IMR-90 (cell line): ENCODE measurements around the gene PKNOX1. TPM values are rescaled to one million over a fixed set of nuclear protein-coding genes. Genes with fewer than 3 reads are reported as not detected.
"Not testable (repeated sequence)": the region's sequence is repeated elsewhere in the genome, so short reads cannot be mapped to it uniquely, and the experiment has no call there.

Experiments
- ATAC-seq: fragments of 200-7000 bp; cut with Tn5 transposase; 2 replicates; pipeline ENCODE4 v1.9.1; 2020; ENCODE audit warnings: low read depth, mild to moderate bottlenecking, moderate library complexity
- BruUV-seq: library from RNA; stranded (reverse); fragments of 400-500 nt; replicated peaks from 2 replicates; lab custom pipeline; 2021; lab: Mats Ljungman, UMichigan
- CTCF ChIA-PET: fragments of 300-600 bp; formaldehyde crosslinking; extraction: SDS; loops from one replicate; lab custom pipeline; 2021; ENCODE audit warnings: antibody characterized with exemption; lab: Yijun Ruan, JAX
- POLR2A ChIA-PET: fragments of 300-600 bp; sonication (Branson Sonifier 250); formaldehyde crosslinking; loops from one replicate; lab custom pipeline; 2022; ENCODE audit warnings: antibody characterized with exemption; ENCODE audit not compliant: unreplicated experiment; lab: Charles Lee
- DNase-seq: peaks from one replicate; pipeline ENCODE4 v3.0.0; 2013
- H2AFZ ChIP-seq: replicated peaks from 2 replicates; pipeline ENCODE3; 2013; ENCODE audit warnings: low read length, mild to moderate bottlenecking; ENCODE audit not compliant: poor library complexity
- H2AK5ac ChIP-seq: 2 replicates; pipeline ENCODE4 v1.6.1; 2013; ENCODE audit warnings: low read depth, low read length, inconsistent platforms
- H2AK9ac ChIP-seq: replicated peaks from 2 replicates; pipeline ENCODE3; 2013; ENCODE audit warnings: mild to moderate bottlenecking, low read depth, low read length, moderate library complexity; ENCODE audit not compliant: poor library complexity
- H2BK120ac ChIP-seq: 2 replicates; pipeline ENCODE4 v1.6.1; 2013; ENCODE audit warnings: low read depth, low read length, inconsistent platforms
- H2BK15ac ChIP-seq: 3 replicates; pipeline ENCODE4 v1.6.1; 2013; ENCODE audit warnings: low read depth, low read length, inconsistent platforms
- H2BK20ac ChIP-seq: 2 replicates; pipeline ENCODE4 v1.6.1; 2013; ENCODE audit warnings: low read depth, mild to moderate bottlenecking, inconsistent platforms, low read length, moderate library complexity
- H2BK5ac ChIP-seq: 2 replicates; pipeline ENCODE4 v1.6.1; 2013; ENCODE audit warnings: mild to moderate bottlenecking, low read depth, low read length, inconsistent platforms; ENCODE audit not compliant: poor library complexity, severe bottlenecking
- H3K14ac ChIP-seq: replicated peaks from 2 replicates; pipeline ENCODE4 v1.6.1; 2013; ENCODE audit warnings: low read depth, low read length, inconsistent platforms
- H3K18ac ChIP-seq: 2 replicates; pipeline ENCODE4 v1.6.1; 2013; ENCODE audit warnings: low read depth, low read length, control low read depth
- H3K23ac ChIP-seq: 2 replicates; pipeline ENCODE4 v1.6.1; 2013; ENCODE audit warnings: low read depth, low read length, inconsistent platforms
- H3K27ac ChIP-seq: 2 replicates; pipeline ENCODE4 v1.5.1; 2013; ENCODE audit warnings: mild to moderate bottlenecking, control low read depth, low read length; ENCODE audit not compliant: insufficient read depth
- H3K27me3 ChIP-seq: 2 replicates; pipeline ENCODE4 v1.6.1; 2013; ENCODE audit warnings: low read length; ENCODE audit not compliant: control insufficient read depth, insufficient read depth
- H3K36me3 ChIP-seq: 2 replicates; pipeline ENCODE4 v1.6.1; 2013; ENCODE audit warnings: low read length, mixed read lengths; ENCODE audit not compliant: control insufficient read depth, insufficient read depth
- H3K4ac ChIP-seq: 2 replicates; pipeline ENCODE4 v1.6.1; 2013; ENCODE audit warnings: low read depth, low read length, inconsistent platforms
- H3K4me1 ChIP-seq: 2 replicates; pipeline ENCODE4 v1.6.1; 2013; ENCODE audit warnings: low read length, mixed read lengths; ENCODE audit not compliant: control insufficient read depth, insufficient read depth
- H3K4me2 ChIP-seq: 2 replicates; pipeline ENCODE4 v1.6.1; 2013; ENCODE audit warnings: low read depth, mild to moderate bottlenecking, control low read depth, low read length, moderate library complexity
- H3K4me3 ChIP-seq: 2 replicates; pipeline ENCODE4 v1.5.1; 2013; ENCODE audit warnings: low read depth, mild to moderate bottlenecking, control low read depth, low read length, moderate library complexity; ENCODE audit not compliant: insufficient read depth
- H3K56ac ChIP-seq: 2 replicates; pipeline ENCODE4 v1.6.1; 2013; ENCODE audit warnings: low read length, inconsistent platforms; ENCODE audit not compliant: insufficient read depth; ENCODE audit errors: extremely low read depth
- H3K79me1 ChIP-seq, 2 experiments: 2 replicates each; pipeline ENCODE4 v1.6.1; 2013; ENCODE audit warnings: low read length in 2 of 2, inconsistent platforms in 1 of 2, low read depth in 1 of 2
- H3K9ac ChIP-seq: 2 replicates; pipeline ENCODE4 v1.6.1; 2013; ENCODE audit warnings: low read depth, low read length, control low read depth
- H3K9me1 ChIP-seq: 2 replicates; pipeline ENCODE4 v1.6.1; 2013; ENCODE audit warnings: low read length, inconsistent platforms; ENCODE audit not compliant: insufficient read depth
- H3K9me3 ChIP-seq: 2 replicates; pipeline ENCODE4 v1.6.1; 2013; ENCODE audit warnings: low read length; ENCODE audit not compliant: control insufficient read depth, insufficient read depth
- H4K20me1 ChIP-seq: 2 replicates; pipeline ENCODE4 v1.6.1; 2013; ENCODE audit warnings: low read length, inconsistent platforms; ENCODE audit not compliant: insufficient read depth
- H4K5ac ChIP-seq: 2 replicates; pipeline ENCODE4 v1.6.1; 2013; ENCODE audit warnings: mild to moderate bottlenecking, low read depth, low read length, control low read depth
- H4K8ac ChIP-seq, 2 experiments: 2 replicates each; pipeline ENCODE4 v1.6.1; 2013; ENCODE audit warnings: low read depth in 2 of 2, low read length in 2 of 2, control low read depth in 1 of 2, inconsistent platforms in 1 of 2
- H4K91ac ChIP-seq: 2 replicates; pipeline ENCODE4 v1.6.1; 2013; ENCODE audit warnings: low read depth, low read length, inconsistent platforms; ENCODE audit not compliant: insufficient read depth
- WGBS, 2 experiments: methylation state at CpG; one replicate each; pipeline versions ENCODE4 v1.1.5 to v1.1.7; 2013; ENCODE audit warnings: missing lambda C conversion rate in 2 of 2; ENCODE audit not compliant: insufficient read length in 1 of 2; ENCODE audit errors: extremely low coverage in 2 of 2; 5-methylcytosine and 5-hydroxymethylcytosine counted together
- dilution Hi-C: fragments of 300-500 bp; cut with HindIII; formaldehyde crosslinking; loops from one replicate; pipeline ENCODE4 v1.14.3; 2018; ENCODE audit warnings: low sequenced_read_pairs; ENCODE audit not compliant: unreplicated experiment
- in situ Hi-C: fragments of 300-500 bp; cut with MboI; formaldehyde crosslinking; loops from 3 replicates; pipeline ENCODE4 v1.14.3; 2019; ENCODE audit warnings: low sequenced_read_pairs, inconsistent platforms, mixed read lengths
- intact Hi-C: fragments of 100-400 bp; cut with micrococcal nuclease; formaldehyde crosslinking; loops from 2 replicates; pipeline ENCODE4 v1.10.0; 2022
- polyA plus RNA-seq, 3 experiments: library from polyadenylated mRNA; depleted of rRNA; stranded (reverse); fragments of >200 nt; gene quantifications; 2 replicates each; pipeline ENCODE4 v1.2.3, GENCODE V29; 2012; ENCODE audit warnings: low replicate concordance in 1 of 3
- total RNA-seq: library from RNA; depleted of rRNA; stranded (reverse); fragments of >200 nt; gene quantifications from 2 replicates; pipeline ENCODE4 v1.2.3, GENCODE V29; 2012

Gene PKNOX1
- total and polyA plus RNA-seq, 2 of the 4 experiments (the other 2 are of a cell fraction): 35.0 to 61.0 TPM

DNA sequence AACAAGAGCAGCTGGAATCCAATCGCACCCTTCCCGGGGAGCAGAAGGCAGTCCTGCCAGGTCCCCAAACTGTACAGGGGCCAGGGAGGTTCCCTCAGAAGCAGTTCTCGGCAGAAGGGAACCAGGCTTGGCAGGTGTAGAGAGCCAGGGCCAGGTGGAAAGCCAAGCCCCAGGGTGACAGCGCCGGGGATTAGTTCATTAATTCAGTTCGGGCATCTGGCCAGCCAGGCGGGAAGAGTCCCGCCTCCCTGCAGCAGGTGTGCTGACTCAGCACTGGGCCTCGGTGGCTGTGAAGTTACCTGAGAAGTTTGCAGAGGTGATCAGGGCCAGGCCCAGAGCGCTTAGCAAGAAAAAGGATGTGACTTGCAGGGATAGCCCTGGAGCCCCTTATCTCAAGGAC, 95.3 kb downstream of the PKNOX1 start:
- H2AFZ ChIP-seq, H3K56ac ChIP-seq, H3K9me3 ChIP-seq, H3K27ac ChIP-seq, H3K9me1 ChIP-seq, H2BK15ac ChIP-seq, H2AK5ac ChIP-seq, H4K8ac ChIP-seq, dilution Hi-C loops, H3K79me1 ChIP-seq, H4K20me1 ChIP-seq, CTCF ChIA-PET, H3K36me3 ChIP-seq, DNase-seq, H3K23ac ChIP-seq, POLR2A ChIA-PET, ATAC-seq, H4K91ac ChIP-seq, H2AK9ac ChIP-seq, H3K14ac ChIP-seq, H3K4me2 ChIP-seq, H3K9ac ChIP-seq, H3K4me3 ChIP-seq, H3K27me3 ChIP-seq, BruUV-seq, H3K4ac ChIP-seq, H3K4me1 ChIP-seq, in situ Hi-C loops, intact Hi-C loops, H3K18ac ChIP-seq, H4K5ac ChIP-seq, H2BK20ac ChIP-seq, H2BK120ac ChIP-seq, H2BK5ac ChIP-seq: not testable (repeated sequence)
- WGBS, 2 experiments: no CpG with 5 or more reads among the region's 10 CpGs

DNA sequence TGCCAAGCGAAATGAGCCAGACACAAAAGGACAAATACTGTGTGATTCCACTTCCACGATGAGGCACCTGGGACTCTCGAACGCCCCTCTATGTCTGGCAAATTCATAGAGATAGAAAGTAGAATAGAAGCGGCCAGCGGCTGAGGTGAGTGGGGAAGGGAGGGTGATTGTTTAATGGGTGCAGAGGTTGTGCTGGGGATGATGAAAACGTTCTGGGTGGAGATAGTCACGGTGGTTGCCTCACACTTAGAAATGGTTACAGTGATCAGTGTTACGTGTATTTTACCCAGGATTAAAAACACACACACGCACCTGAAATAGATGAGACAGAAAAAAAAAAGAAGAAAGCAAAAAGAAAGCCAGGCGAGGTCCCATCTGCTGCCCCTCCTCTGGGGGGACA, 98.4 kb downstream of the PKNOX1 start:
- H4K5ac ChIP-seq, H3K4me3 ChIP-seq, DNase-seq, in situ Hi-C loops, H3K79me1 ChIP-seq, H3K4me1 ChIP-seq, H3K23ac ChIP-seq, H2BK120ac ChIP-seq, H3K18ac ChIP-seq, intact Hi-C loops, H3K4ac ChIP-seq, dilution Hi-C loops, H3K4me2 ChIP-seq, H3K36me3 ChIP-seq, H2AK5ac ChIP-seq, ATAC-seq, H2AK9ac ChIP-seq, H4K91ac ChIP-seq, H3K9me1 ChIP-seq, H2BK20ac ChIP-seq, H2BK15ac ChIP-seq, CTCF ChIA-PET, H4K8ac ChIP-seq, POLR2A ChIA-PET, H3K9ac ChIP-seq, H4K20me1 ChIP-seq, H3K14ac ChIP-seq, H3K9me3 ChIP-seq, H2BK5ac ChIP-seq, H3K27ac ChIP-seq, H3K56ac ChIP-seq, BruUV-seq, H2AFZ ChIP-seq, H3K27me3 ChIP-seq: not testable (repeated sequence)
- no CpG with 5 or more reads among the region's 11 CpGs for WGBS, 2 experiments
